NB4 (cell line): ENCODE results near the gene CILP.

Experiments used
- DNase-seq: peaks from one replicate; pipeline ENCODE4 v3.0.0; 2010; ENCODE audit warnings: low read depth
- H3K4me3 ChIP-seq: one replicate; pipeline ENCODE4 v1.5.1; 2011; ENCODE audit warnings: mild to moderate bottlenecking, low read depth, low read length, moderate library complexity
- MYC ChIP-seq: IDR thresholded peaks from 2 replicates; pipeline ENCODE4 v1.6.1; 2011; ENCODE audit warnings: low read depth, low read length
- POLR2A ChIP-seq: IDR thresholded peaks from 2 replicates; pipeline ENCODE4 v1.6.1; 2011; ENCODE audit warnings: mild to moderate bottlenecking; ENCODE audit not compliant: insufficient read length; ENCODE audit errors: extremely low read depth
- TF ChIP-seq, protein P1 (sequence below): IDR thresholded peaks from one replicate; pipeline ENCODE4 v1.5.1; 2012; ENCODE audit warnings: low read depth, low read length
- TF ChIP-seq, protein P2 (sequence below): IDR thresholded peaks from 2 replicates; pipeline ENCODE4 v1.6.1; 2011; ENCODE audit warnings: low read depth, low read length

CILP gene

DNA sequence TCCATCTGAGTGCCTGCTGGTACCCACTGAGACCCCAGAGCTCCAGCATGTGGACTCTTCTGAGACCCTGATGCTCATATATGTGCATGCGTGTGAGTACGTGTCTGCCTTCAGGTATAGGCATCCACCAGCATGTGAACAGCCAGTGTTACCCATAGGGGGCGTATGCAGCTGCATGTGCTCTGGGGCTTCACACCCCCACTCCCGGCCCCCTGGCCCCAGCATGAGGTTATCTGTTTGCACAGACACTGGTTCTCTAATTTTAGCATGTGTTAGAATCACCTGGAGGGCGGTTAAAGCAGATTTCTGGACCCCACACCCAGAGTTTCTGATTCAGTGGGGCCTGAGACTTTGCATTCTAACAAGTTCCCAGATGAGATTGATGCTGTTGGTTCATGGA lies 824 bp upstream of the CILP start:
- DNase-seq: peak; percentile 68
- no peak overlapping the region for H3K4me3 ChIP-seq
- TF ChIP-seq MYC (peak; percentile 74; the same call in 1 of the 2 replicates), POLR2A (no peak)
- TF ChIP-seq, protein P1, sequence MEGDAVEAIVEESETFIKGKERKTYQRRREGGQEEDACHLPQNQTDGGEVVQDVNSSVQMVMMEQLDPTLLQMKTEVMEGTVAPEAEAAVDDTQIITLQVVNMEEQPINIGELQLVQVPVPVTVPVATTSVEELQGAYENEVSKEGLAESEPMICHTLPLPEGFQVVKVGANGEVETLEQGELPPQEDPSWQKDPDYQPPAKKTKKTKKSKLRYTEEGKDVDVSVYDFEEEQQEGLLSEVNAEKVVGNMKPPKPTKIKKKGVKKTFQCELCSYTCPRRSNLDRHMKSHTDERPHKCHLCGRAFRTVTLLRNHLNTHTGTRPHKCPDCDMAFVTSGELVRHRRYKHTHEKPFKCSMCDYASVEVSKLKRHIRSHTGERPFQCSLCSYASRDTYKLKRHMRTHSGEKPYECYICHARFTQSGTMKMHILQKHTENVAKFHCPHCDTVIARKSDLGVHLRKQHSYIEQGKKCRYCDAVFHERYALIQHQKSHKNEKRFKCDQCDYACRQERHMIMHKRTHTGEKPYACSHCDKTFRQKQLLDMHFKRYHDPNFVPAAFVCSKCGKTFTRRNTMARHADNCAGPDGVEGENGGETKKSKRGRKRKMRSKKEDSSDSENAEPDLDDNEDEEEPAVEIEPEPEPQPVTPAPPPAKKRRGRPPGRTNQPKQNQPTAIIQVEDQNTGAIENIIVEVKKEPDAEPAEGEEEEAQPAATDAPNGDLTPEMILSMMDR: peak; percentile 75
- TF ChIP-seq, protein P2, sequence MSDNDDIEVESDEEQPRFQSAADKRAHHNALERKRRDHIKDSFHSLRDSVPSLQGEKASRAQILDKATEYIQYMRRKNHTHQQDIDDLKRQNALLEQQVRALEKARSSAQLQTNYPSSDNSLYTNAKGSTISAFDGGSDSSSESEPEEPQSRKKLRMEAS: peak; percentile 87

DNA sequence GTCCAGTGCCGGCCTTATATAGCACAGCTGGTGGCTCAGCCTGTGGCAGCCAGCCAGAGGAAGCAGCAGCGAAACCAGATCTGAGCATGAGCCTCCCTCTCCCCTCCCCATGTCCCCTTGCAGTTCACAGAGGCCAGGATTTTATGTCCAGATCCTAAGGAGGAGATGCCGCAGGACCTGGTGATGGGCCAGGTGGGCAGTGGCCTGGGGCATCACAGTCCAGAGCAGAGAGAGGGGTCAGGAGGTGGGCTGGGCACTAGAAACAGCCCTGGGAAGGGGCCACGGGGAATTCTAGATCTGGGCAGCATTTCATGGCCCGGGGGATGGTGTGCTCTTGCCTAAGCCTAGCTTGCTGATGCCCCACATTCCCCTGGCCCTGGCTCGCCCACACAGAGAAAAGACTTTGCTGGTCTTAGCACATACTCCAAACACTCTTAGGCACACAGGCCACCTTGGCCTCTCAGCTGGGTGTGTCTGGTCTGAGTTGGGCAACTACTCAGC lies 259 bp upstream of the CILP start:
- no peak overlapping the region for H3K4me3 ChIP-seq
- TF ChIP-seq, protein P2: no peak
- TF ChIP-seq POLR2A: no peak
- no peak; the same call in 1 of the 2 replicates for TF ChIP-seq MYC
- TF ChIP-seq, protein P1: no peak
- DNase-seq: no peak

DNA sequence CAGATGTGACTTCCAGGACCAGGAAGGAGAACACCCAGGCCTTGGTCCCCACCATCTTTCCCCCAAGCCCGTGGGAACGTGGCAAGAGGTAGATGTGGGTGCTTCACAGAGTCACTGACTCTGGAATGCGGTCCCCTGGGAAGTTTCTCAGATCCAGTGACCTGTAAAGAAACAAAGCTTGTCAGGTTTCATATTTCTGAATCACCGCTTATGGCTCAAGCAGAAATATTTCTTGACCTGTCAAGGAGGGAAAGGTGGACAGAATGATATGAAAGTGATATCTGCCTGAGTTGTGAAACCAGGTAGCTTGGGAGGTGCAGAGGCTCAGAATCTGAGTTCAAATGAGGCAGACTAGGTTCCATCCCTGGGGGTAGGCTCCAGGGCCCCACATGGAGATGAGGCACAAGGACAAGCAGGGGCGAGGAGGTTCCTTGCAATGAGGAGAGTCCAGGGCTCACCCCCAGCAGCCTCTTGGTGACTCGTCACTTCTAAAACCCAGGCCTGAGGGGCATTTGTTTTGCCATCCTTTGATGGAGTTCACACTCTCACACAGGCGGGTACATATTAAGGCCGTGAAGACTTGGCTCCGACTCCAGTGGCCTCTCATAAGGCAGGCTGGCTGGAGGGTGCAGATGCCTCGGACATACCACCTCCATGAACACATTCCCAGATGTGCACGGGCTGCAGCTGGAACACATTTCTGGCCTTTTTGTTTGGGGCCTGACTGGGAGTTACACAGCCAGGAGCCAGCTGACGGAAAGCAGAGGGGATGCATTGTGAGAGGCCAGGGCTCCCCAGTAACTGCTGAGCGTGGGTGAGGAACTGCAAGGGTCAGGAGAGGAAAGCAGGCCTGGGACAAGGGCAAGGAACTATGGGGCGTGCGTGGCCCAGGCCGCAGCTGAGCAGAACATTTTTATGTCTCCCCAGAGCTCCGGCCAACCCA lies 1.3 kb downstream of the CILP start:
- DNase-seq: no peak
- no peak overlapping the region for H3K4me3 ChIP-seq
- TF ChIP-seq, protein P1: no peak
- TF ChIP-seq POLR2A (no peak), MYC (no peak)
- TF ChIP-seq, protein P2: no peak

DNA sequence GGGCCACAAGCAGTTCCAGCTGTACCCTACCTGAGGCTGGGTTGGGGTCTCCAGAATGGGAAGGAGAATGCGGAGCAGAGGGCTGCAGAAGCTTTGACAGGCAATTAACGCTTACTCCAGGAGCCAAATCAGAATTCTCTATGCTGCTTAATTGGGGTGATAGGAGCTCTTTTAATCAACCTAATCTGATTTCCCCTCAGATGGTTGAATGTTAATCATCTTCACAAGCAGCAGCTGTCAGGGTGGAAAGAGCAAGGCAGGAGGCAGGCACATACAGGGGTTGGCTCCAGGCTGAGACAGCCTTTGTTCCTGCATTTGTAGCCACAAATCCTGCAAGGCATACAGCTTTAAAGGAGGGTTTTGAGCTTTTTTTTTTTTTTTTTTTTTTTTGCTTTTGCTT lies 2.6 kb downstream of the CILP start:
- DNase-seq: no peak
- TF ChIP-seq, protein P1: no peak
- TF ChIP-seq POLR2A: no peak
- TF ChIP-seq MYC: no peak
- TF ChIP-seq, protein P2: no peak
- H3K4me3 ChIP-seq: no peak overlapping the region

DNA sequence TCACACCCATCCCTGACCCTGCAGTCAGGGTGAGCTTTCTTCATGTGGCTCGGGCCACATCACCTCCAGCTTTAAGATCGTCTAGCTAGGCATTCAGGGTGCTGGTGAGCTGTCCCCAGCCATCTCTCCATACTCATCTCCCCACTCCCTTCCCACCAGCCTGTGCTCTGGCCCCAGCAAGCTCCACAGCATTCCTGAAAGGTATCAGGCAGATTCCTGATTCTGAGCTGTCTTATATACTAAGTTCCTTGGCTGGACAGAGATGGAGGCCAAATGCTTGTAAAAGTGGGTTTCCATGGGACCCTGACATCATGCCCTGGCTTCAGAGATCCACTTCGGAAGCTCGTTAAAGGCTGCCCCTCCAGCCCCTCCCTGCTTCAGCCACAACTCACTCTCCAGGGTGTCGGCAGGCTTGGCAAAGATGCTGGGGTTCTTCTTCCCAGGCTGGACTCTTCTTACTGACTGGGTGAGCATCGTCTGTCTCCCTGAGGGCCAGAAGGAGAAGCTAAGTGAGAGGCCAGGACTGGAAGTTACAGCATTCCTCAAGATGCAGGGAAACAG lies 3.9 kb downstream of the CILP start:
- no peak overlapping the region for H3K4me3 ChIP-seq
- DNase-seq: no peak
- TF ChIP-seq, protein P1: no peak
- TF ChIP-seq POLR2A (no peak), MYC (no peak)
- TF ChIP-seq, protein P2: no peak
